HCT116 (cell line): ENCODE results near the gene MAP2K5.

Experiments used
- CTCF ChIP-seq, 3 experiments: fragments of 200-600 bp in 1 of 3; sonication (generic) in 1 of 3; IDR thresholded peaks in 2 of 3; conservative IDR thresholded peaks in 1 of 3; 2 replicates each; pipeline ENCODE4 v1.5.1; 2012 to 2017; ENCODE audit warnings: low read depth in 2 of 3, low read length in 2 of 3, antibody characterized with exemption in 1 of 3, borderline replicate concordance in 1 of 3, control low read depth in 1 of 3, mild to moderate bottlenecking in 1 of 3, mixed read lengths in 1 of 3, mixed run types in 1 of 3, moderate library complexity in 1 of 3; ENCODE audit not compliant: insufficient read depth in 1 of 3
- EZH2 ChIP-seq: fragments of 200-600 bp; sonication (generic); IDR thresholded peaks from 2 replicates; pipeline ENCODE4 v1.6.1; 2017; ENCODE audit warnings: antibody characterized with exemption, mixed run types
- POLR2A ChIP-seq: IDR thresholded peaks from 2 replicates; pipeline ENCODE4 v1.7.0; 2011; ENCODE audit warnings: borderline replicate concordance; ENCODE audit not compliant: insufficient read depth, insufficient read length; ENCODE audit errors: extremely low read depth
- RAD21 ChIP-seq: IDR thresholded peaks from 2 replicates; pipeline ENCODE4 v1.6.1; 2012; ENCODE audit warnings: low read depth, mild to moderate bottlenecking
- ZFX ChIP-seq: fragments of 450-650 bp; IDR thresholded peaks from 2 replicates; pipeline ENCODE4 v1.6.1; 2017

DNA sequence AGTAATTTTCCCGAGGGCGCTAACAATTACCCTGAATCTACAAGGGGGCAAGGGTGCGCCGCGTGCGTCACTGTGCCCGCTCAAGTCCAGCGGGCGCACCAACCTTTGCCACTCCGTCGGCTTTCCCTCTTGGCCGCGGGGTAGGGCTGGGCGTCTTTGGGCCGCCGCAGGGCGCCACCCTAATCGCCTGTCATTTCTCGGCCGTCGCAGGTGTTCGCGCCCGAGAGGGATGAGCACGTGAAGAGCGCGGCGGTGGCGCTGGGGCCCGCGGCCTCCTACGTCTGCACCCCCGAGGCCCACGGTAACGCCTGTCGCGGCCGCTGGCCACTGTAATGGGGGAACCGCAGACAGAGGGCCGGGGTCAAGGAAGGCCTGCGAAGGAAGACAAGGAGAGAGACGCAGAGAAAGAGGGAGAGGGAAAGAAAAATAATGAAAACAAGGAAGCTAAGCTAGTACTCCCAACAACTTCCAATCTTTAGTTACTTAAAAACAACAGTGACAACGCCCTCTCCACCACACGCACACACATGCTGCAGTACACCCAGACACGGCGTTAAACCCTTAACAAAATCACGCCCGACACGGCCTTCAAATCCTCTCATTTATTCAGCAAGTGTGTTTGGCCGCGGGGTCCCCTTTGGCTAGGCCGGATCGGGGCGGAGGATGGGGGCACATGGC is 286.6 kb downstream of the MAP2K5 start:
- TF ChIP-seq EZH2 (no peak), ZFX (no peak), RAD21 (no peak), CTCF (IDR thresholded peaks at IDR 0.05 in 2 of 3, conservative IDR thresholded peaks at IDR 0.05 in 1 of 3; ENCODE audit: borderline replicate concordance in 1 of 3, insufficient read depth in 1 of 3, low read depth in 2 of 3, low read length in 2 of 3) (no peak), POLR2A (no peak)
